Calu3 (cell line): ENCODE results near the gene UFSP2. TPM values are rescaled to one million over a fixed set of nuclear protein-coding genes. Genes with fewer than 3 reads are reported as not detected.

Experiments used
- BruUV-seq: library from RNA; stranded (reverse); fragments of 400-500 nt; replicated peaks from 2 replicates; lab custom pipeline; 2021; lab: Mats Ljungman, UMichigan
- CTCF ChIA-PET: fragments of 300-600 bp; sonication (Branson Sonifier 250); formaldehyde crosslinking; loops from one replicate; lab custom pipeline; 2022; ENCODE audit warnings: antibody characterized with exemption; lab: Charles Lee
- DNase-seq: peaks from one replicate; pipeline ENCODE4 v3.0.0; 2022
- H3K27ac Mint-ChIP-seq: one replicate; pipeline ENCODE4 v1.8.0; 2022; ENCODE audit warnings: mixed read lengths; ENCODE audit not compliant: unreplicated experiment
- H3K27me3 Mint-ChIP-seq: one replicate; pipeline ENCODE4 v1.8.0; 2022; ENCODE audit warnings: mixed read lengths; ENCODE audit not compliant: unreplicated experiment
- H3K36me3 Mint-ChIP-seq: one replicate; pipeline ENCODE4 v1.8.0; 2022; ENCODE audit warnings: mild to moderate bottlenecking, moderate library complexity, mixed read lengths; ENCODE audit not compliant: insufficient read depth, unreplicated experiment
- H3K4me1 Mint-ChIP-seq: one replicate; pipeline ENCODE4 v1.8.0; 2022; ENCODE audit warnings: mild to moderate bottlenecking, low read depth, mixed read lengths; ENCODE audit not compliant: unreplicated experiment
- H3K4me3 Mint-ChIP-seq: one replicate; pipeline ENCODE4 v1.8.0; 2022; ENCODE audit warnings: mild to moderate bottlenecking, low read depth, moderate library complexity, mixed read lengths; ENCODE audit not compliant: unreplicated experiment
- H3K9me3 Mint-ChIP-seq: one replicate; pipeline ENCODE4 v1.8.0; 2022; ENCODE audit warnings: low read depth, mixed read lengths; ENCODE audit not compliant: unreplicated experiment
- CTCF ChIP-seq: fragments of 200-600 bp; IDR thresholded peaks from one replicate; pipeline ENCODE4 v1.8.0; 2022; ENCODE audit warnings: antibody characterized with exemption; ENCODE audit not compliant: unreplicated experiment
- intact Hi-C: fragments of 100-400 bp; cut with micrococcal nuclease; formaldehyde crosslinking; loops from one replicate; pipeline ENCODE4 v1.10.0; 2022; ENCODE audit not compliant: unreplicated experiment
- total RNA-seq: library from RNA; stranded (reverse); gene quantifications from 2 replicates; pipeline ENCODE4 v1.2.3, GENCODE V29; 2022

Gene UFSP2
- total RNA-seq, 1 experiment from 2014 or later, result 14.8 TPM

DNA sequence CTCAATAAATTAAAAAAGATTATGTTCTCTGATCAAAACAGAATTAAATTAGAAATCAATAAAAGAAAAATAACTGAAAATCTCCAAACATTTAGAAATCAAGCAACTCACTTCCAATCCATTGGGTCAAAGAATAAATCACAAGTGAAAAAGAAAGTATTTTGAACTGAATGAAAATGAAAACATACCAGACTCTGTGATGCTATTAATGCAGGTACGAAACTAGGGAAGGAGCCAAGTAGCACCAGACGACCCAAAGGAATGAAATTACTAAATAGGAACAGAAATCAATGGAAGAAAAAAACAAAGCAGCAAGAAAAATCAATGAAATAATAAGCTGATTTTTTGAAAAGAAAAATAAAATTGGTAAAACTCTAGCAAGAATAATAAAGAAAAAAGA is 30.4 kb upstream of the UFSP2 start:
- H3K36me3 Mint-ChIP-seq, result no peaks in the 10 kb centered on the region
- no peak overlapping the region for H3K27ac Mint-ChIP-seq

GRCh38 chr4:185445209-185445608 is 19.4 kb upstream of the UFSP2 start:
- TF ChIP-seq CTCF, result no peak
- BruUV-seq, result no TSS peak
- no peak for DNase-seq
- Mint-ChIP-seq H3K9me3 (no peaks in the 10 kb centered on the region), H3K4me3 (no peak overlapping the region), H3K36me3 (no peaks in the 10 kb centered on the region), H3K4me1 (no peaks in the 10 kb centered on the region), H3K27ac (no peak overlapping the region), H3K27me3 (no peaks in the 10 kb centered on the region)
- CTCF ChIA-PET, result no interaction called here
- intact Hi-C loops, result no loop called here

More for the DNA sequence above, 30.4 kb upstream of the UFSP2 start:
- intact Hi-C loops, result no loop called here
- TF ChIP-seq CTCF, result no peak
- no TSS peak for BruUV-seq
- Mint-ChIP-seq H3K4me1 (no peaks in the 10 kb centered on the region), H3K9me3 (no peaks in the 10 kb centered on the region), H3K4me3 (no peak overlapping the region), H3K27me3 (no peaks in the 10 kb centered on the region)
- no peak for DNase-seq
- CTCF ChIA-PET, result no interaction called here

DNA sequence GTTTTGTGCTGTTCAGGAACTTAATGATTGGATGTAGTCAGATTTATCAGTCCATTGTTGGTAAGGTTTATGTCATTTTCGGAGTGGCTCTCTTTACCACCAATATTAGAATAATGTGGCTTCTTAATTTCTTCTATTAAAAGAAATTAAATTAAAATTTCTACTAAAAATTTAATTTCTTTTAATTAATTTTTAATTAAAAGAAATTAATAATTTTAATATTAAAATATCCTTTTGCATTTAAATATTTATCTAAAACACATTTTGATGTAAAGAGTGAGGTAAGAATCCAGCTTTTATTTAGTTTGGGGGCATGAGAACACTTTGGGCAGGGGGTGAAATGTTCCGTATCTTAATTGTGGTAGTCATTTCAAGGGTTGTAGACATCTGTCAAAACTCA is 15.7 kb upstream of the UFSP2 start:
- intact Hi-C loops, result no loop called here
- no peaks in the 10 kb centered on the region for H3K9me3 Mint-ChIP-seq
- CTCF ChIA-PET, result no interaction called here
- no peaks in the 10 kb centered on the region for H3K36me3 Mint-ChIP-seq
- BruUV-seq, result no TSS peak
- H3K27me3 Mint-ChIP-seq, result no peaks in the 10 kb centered on the region
- DNase-seq, result no peak
- no peak overlapping the region for H3K27ac Mint-ChIP-seq
- no peak overlapping the region for H3K4me3 Mint-ChIP-seq
- TF ChIP-seq CTCF, result no peak
- no peaks in the 10 kb centered on the region for H3K4me1 Mint-ChIP-seq

DNA sequence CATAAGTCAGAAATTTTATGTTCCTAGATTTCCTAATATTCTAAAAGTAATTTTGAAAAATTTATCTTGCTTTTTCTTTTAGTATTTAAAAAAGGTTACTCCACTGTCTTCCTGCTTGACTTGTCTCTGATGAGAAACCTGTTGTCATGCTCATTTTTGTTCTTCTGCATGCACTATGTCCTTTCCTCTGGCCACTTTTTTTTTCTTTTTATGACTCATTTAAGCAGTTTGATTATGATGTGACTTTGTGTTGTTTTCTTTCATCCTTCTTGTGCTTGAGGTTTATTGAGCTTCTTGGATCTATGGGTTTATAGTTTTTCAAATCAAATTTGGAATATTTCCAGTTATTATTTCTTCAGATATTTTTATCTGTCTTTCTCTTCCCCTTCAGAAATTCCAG is 12.0 kb upstream of the UFSP2 start:
- no peak for DNase-seq
- Mint-ChIP-seq H3K4me1 (no peaks in the 10 kb centered on the region), H3K36me3 (no peaks in the 10 kb centered on the region), H3K27me3 (no peaks in the 10 kb centered on the region), H3K27ac (no peak overlapping the region), H3K9me3 (no peaks in the 10 kb centered on the region), H3K4me3 (no peak overlapping the region)
- CTCF ChIA-PET, result no interaction called here
- intact Hi-C loops, result no loop called here
- TF ChIP-seq CTCF, result no peak
- no TSS peak for BruUV-seq
